WTC11 (cell line): ENCODE results near the gene DENND4A. TPM values are rescaled to one million over a fixed set of nuclear protein-coding genes. Genes with fewer than 3 reads are reported as not detected.

Experiments used
- ATAC-seq: fragments of 200-7000 bp; cut with Tn5 transposase; 2 replicates; pipeline ENCODE4 v1.10.0; 2021; ENCODE audit warnings: mild to moderate bottlenecking, moderate library complexity
- CTCF ChIA-PET: fragments of 300-600 bp; sonication (Branson Sonifier 250); formaldehyde crosslinking; loops from one replicate; lab custom pipeline; 2021; ENCODE audit warnings: antibody characterized with exemption; lab: Charles Lee
- POLR2A ChIA-PET: fragments of 350-600 bp; sonication (Branson Sonifier 250); formaldehyde crosslinking; loops from one replicate; lab custom pipeline; 2021; ENCODE audit warnings: antibody characterized with exemption; lab: Charles Lee
- DNase-seq: peaks from one replicate; pipeline ENCODE4 v3.0.0; 2021; ENCODE audit warnings: low spot score
- H3K27ac Mint-ChIP-seq: 2 replicates; pipeline ENCODE4 v1.8.0; 2021; ENCODE audit warnings: mixed read lengths
- H3K27me3 Mint-ChIP-seq: 2 replicates; pipeline ENCODE4 v1.8.0; 2021; ENCODE audit warnings: low read depth, mild to moderate bottlenecking, moderate library complexity, mixed read lengths
- H3K36me3 Mint-ChIP-seq: 2 replicates; pipeline ENCODE4 v1.8.0; 2021; ENCODE audit warnings: mixed read lengths
- H3K4me1 Mint-ChIP-seq: 2 replicates; pipeline ENCODE4 v1.8.0; 2022; ENCODE audit warnings: mixed read lengths
- H3K4me3 Mint-ChIP-seq: 2 replicates; pipeline ENCODE4 v1.8.0; 2021; ENCODE audit warnings: mild to moderate bottlenecking, moderate library complexity, mixed read lengths
- H3K9me3 Mint-ChIP-seq: 2 replicates; pipeline ENCODE4 v1.8.0; 2021; ENCODE audit warnings: mixed read lengths
- ATF3 ChIP-seq: sonication (generic); formaldehyde crosslinking; conservative IDR thresholded peaks from 2 replicates; pipeline ENCODE4 v1.8.1; 2022; ENCODE audit warnings: mild to moderate bottlenecking, missing genetic modification reagents
- ATF6 ChIP-seq: sonication (generic); formaldehyde crosslinking; IDR thresholded peaks from 2 replicates; pipeline ENCODE4 v1.8.1; 2023; ENCODE audit warnings: mild to moderate bottlenecking, missing genetic modification reagents
- CBFB ChIP-seq: sonication (generic); formaldehyde crosslinking; IDR thresholded peaks from 2 replicates; pipeline ENCODE4 v1.8.1; 2022; ENCODE audit warnings: mild to moderate bottlenecking, low read depth, missing genetic modification reagents
- FOXK1 ChIP-seq: sonication (generic); formaldehyde crosslinking; IDR thresholded peaks from 2 replicates; pipeline ENCODE4 v1.8.0; 2022; ENCODE audit warnings: mild to moderate bottlenecking, moderate library complexity, missing genetic modification reagents
- FOXP1 ChIP-seq: sonication (generic); formaldehyde crosslinking; IDR thresholded peaks from 2 replicates; pipeline ENCODE4 v1.8.0; 2022; ENCODE audit warnings: missing genetic modification reagents, mild to moderate bottlenecking, moderate library complexity, borderline replicate concordance
- GRHL2 ChIP-seq: fragments of 250-450 bp; sonication (Bioruptor Pico); IDR thresholded peaks from 2 replicates; pipeline ENCODE4 v1.8.0; 2022; ENCODE audit warnings: mild to moderate bottlenecking, moderate library complexity; ENCODE audit not compliant: insufficient replicate concordance, severe bottlenecking
- HMGA2 ChIP-seq: fragments of 250-450 bp; sonication (Bioruptor Pico); IDR thresholded peaks from 2 replicates; pipeline ENCODE4 v1.4.0; 2021; ENCODE audit warnings: mild to moderate bottlenecking, moderate library complexity
- IRF2 ChIP-seq: sonication (generic); formaldehyde crosslinking; IDR thresholded peaks from 2 replicates; pipeline ENCODE4 v1.8.0; 2022; ENCODE audit warnings: low read depth, missing genetic modification reagents, borderline replicate concordance
- JAZF1 ChIP-seq: fragments of 250-450 bp; sonication (Bioruptor Pico); IDR thresholded peaks from 2 replicates; pipeline ENCODE4 v1.9.0; 2021; ENCODE audit warnings: moderate library complexity, mild to moderate bottlenecking, inconsistent platforms
- MYBL2 ChIP-seq: sonication (generic); formaldehyde crosslinking; IDR thresholded peaks from 2 replicates; pipeline ENCODE4 v1.8.1; 2023; ENCODE audit warnings: mild to moderate bottlenecking, moderate library complexity, missing genetic modification reagents
- NR2C2 ChIP-seq: sonication (generic); formaldehyde crosslinking; IDR thresholded peaks from 2 replicates; pipeline ENCODE4 v1.8.0; 2022; ENCODE audit warnings: mild to moderate bottlenecking, missing genetic modification reagents
- SMAD3 ChIP-seq: sonication (generic); formaldehyde crosslinking; IDR thresholded peaks from 2 replicates; pipeline ENCODE4 v1.8.0; 2022; ENCODE audit warnings: missing genetic modification reagents, mild to moderate bottlenecking, borderline replicate concordance
- TEAD1 ChIP-seq: sonication (generic); formaldehyde crosslinking; IDR thresholded peaks from 2 replicates; pipeline ENCODE4 v1.8.0; 2022; ENCODE audit warnings: mild to moderate bottlenecking, missing genetic modification reagents
- USF1 ChIP-seq: sonication (generic); formaldehyde crosslinking; IDR thresholded peaks from 2 replicates; pipeline ENCODE4 v1.8.0; 2022; ENCODE audit warnings: mild to moderate bottlenecking, missing genetic modification reagents
- USF2 ChIP-seq: sonication (generic); formaldehyde crosslinking; IDR thresholded peaks from 2 replicates; pipeline ENCODE4 v1.8.1; 2023; ENCODE audit warnings: mild to moderate bottlenecking, missing genetic modification reagents, moderate library complexity
- ZNF219 ChIP-seq: sonication (generic); formaldehyde crosslinking; IDR thresholded peaks from 2 replicates; pipeline ENCODE4 v1.8.0; 2023; ENCODE audit warnings: missing genetic modification reagents, mild to moderate bottlenecking, borderline replicate concordance
- ZNF263 ChIP-seq: sonication (generic); formaldehyde crosslinking; IDR thresholded peaks from 2 replicates; pipeline ENCODE4 v1.8.1; 2022; ENCODE audit warnings: low read depth, mild to moderate bottlenecking, moderate library complexity, missing genetic modification reagents
- ZNF317 ChIP-seq: sonication (generic); formaldehyde crosslinking; IDR thresholded peaks from 2 replicates; pipeline ENCODE4 v1.8.1; 2023; ENCODE audit warnings: low read depth, mild to moderate bottlenecking, moderate library complexity, missing genetic modification reagents, borderline replicate concordance
- ZNF416 ChIP-seq: fragments of 250-450 bp; sonication (Bioruptor Pico); IDR thresholded peaks from 2 replicates; pipeline ENCODE4 v1.9.0; 2021; ENCODE audit warnings: mild to moderate bottlenecking, inconsistent platforms
- ZNF423 ChIP-seq: fragments of 250-450 bp; sonication (Bioruptor Pico); IDR thresholded peaks from 2 replicates; pipeline ENCODE4 v2.1.2; 2022; ENCODE audit warnings: mild to moderate bottlenecking, moderate library complexity
- ZNF532 ChIP-seq: fragments of 250-450 bp; sonication (Bioruptor Pico); IDR thresholded peaks from 2 replicates; pipeline ENCODE4 v1.9.0; 2021; ENCODE audit warnings: mild to moderate bottlenecking, borderline replicate concordance
- total RNA-seq: library from RNA; stranded (reverse); gene quantifications from 3 replicates; pipeline ENCODE4 v1.2.3, GENCODE V29; 2021
- TF ChIP-seq, protein P1 (sequence below): sonication (generic); formaldehyde crosslinking; IDR thresholded peaks from 2 replicates; pipeline ENCODE4 v1.8.1; 2023; ENCODE audit warnings: mild to moderate bottlenecking, missing genetic modification reagents
- TF ChIP-seq, protein P2 (sequence below): sonication (generic); formaldehyde crosslinking; IDR thresholded peaks from 2 replicates; pipeline ENCODE4 v1.8.0; 2022; ENCODE audit warnings: mild to moderate bottlenecking, missing genetic modification reagents
- TF ChIP-seq, protein P3 (sequence below): sonication (generic); formaldehyde crosslinking; IDR thresholded peaks from 2 replicates; pipeline ENCODE4 v1.8.1; 2023; ENCODE audit warnings: mild to moderate bottlenecking, missing genetic modification reagents, moderate library complexity

Gene DENND4A
- total RNA-seq, 1 experiment from 2014 or later: 5.7 TPM

DNA sequence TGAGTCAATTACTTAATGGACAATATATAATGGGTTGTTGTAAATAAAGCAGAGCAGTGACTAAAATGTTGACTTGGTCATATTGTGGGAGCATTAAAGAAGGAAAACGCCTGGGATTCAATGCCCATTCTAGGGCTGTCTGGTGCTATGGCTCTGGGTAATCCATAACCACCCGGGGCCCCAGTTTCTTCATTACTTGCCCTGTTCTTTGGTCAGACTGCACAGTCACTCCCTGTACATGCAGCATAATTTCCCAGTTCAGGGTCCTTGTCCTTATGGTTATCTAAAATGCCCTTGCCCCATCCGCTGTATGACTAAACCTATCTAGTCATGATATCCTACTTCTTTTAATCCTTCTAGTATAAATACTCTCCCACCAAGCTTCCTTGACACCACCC, 27.5 kb upstream of the DENND4A start (continued):
- TF ChIP-seq, protein P1, sequence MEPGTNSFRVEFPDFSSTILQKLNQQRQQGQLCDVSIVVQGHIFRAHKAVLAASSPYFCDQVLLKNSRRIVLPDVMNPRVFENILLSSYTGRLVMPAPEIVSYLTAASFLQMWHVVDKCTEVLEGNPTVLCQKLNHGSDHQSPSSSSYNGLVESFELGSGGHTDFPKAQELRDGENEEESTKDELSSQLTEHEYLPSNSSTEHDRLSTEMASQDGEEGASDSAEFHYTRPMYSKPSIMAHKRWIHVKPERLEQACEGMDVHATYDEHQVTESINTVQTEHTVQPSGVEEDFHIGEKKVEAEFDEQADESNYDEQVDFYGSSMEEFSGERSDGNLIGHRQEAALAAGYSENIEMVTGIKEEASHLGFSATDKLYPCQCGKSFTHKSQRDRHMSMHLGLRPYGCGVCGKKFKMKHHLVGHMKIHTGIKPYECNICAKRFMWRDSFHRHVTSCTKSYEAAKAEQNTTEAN (CRISPR knock-in tag): no peak
- no peak for TF ChIP-seq NR2C2
- no peak for TF ChIP-seq ATF3
- TF ChIP-seq ATF6: no peak
- TF ChIP-seq USF2 (CRISPR knock-in tag): no peak
- TF ChIP-seq FOXK1 (CRISPR knock-in tag): no peak
- no peak for TF ChIP-seq SMAD3 (CRISPR knock-in tag)
- TF ChIP-seq IRF2: no peak
- TF ChIP-seq, protein P2, sequence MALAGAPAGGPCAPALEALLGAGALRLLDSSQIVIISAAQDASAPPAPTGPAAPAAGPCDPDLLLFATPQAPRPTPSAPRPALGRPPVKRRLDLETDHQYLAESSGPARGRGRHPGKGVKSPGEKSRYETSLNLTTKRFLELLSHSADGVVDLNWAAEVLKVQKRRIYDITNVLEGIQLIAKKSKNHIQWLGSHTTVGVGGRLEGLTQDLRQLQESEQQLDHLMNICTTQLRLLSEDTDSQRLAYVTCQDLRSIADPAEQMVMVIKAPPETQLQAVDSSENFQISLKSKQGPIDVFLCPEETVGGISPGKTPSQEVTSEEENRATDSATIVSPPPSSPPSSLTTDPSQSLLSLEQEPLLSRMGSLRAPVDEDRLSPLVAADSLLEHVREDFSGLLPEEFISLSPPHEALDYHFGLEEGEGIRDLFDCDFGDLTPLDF: no peak
- TF ChIP-seq MYBL2 (CRISPR knock-in tag): no peak
- TF ChIP-seq, all 79 proteins: peak for 0

- POLR2A ChIA-PET: no interaction called here
- CTCF ChIA-PET: interaction anchor here (1.1 kb wide), 1 partner anchor 44 kb away, joined by 3 read pairs; no protein-coding TSS in a partner anchor
- H3K27me3 Mint-ChIP-seq: no peaks in the 10 kb centered on the region; the same call in 1 of the 2 replicates
- peaks cover 1% of the 10 kb centered on the region; the same call in 1 of the 2 replicates for H3K36me3 Mint-ChIP-seq
- no peak overlapping the region for H3K27ac Mint-ChIP-seq
- H3K4me3 Mint-ChIP-seq: no peak overlapping the region
- ATAC-seq (no peak), DNase-seq (no peak)
- H3K9me3 Mint-ChIP-seq: peaks cover 5% of the 10 kb centered on the region; the same call in 1 of the 2 replicates
- peaks cover 2% of the 10 kb centered on the region; the same call in 1 of the 2 replicates for H3K4me1 Mint-ChIP-seq
- no peak for TF ChIP-seq ZNF416 (CRISPR knock-in tag)
- TF ChIP-seq ZNF219: no peak
- TF ChIP-seq ZNF423 (CRISPR knock-in tag): no peak
- TF ChIP-seq ZNF317: no peak
- TF ChIP-seq SMAD3 (CRISPR knock-in tag): no peak
- TF ChIP-seq ZNF532 (CRISPR knock-in tag): no peak
- no peak for TF ChIP-seq USF1 (CRISPR knock-in tag)
- TF ChIP-seq, protein P3, sequence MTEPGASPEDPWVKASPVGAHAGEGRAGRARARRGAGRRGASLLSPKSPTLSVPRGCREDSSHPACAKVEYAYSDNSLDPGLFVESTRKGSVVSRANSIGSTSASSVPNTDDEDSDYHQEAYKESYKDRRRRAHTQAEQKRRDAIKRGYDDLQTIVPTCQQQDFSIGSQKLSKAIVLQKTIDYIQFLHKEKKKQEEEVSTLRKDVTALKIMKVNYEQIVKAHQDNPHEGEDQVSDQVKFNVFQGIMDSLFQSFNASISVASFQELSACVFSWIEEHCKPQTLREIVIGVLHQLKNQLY (CRISPR knock-in tag): no peak
- TF ChIP-seq HMGA2 (CRISPR knock-in tag): no peak
- no peak for TF ChIP-seq CBFB (CRISPR knock-in tag)
- no peak for TF ChIP-seq FOXK1 (CRISPR knock-in tag)
- TF ChIP-seq IRF2: no peak
- no peak for TF ChIP-seq JAZF1 (CRISPR knock-in tag)
- TF ChIP-seq GRHL2 (CRISPR knock-in tag): no peak
- TF ChIP-seq ZNF263 (CRISPR knock-in tag): no peak
- TF ChIP-seq TEAD1 (CRISPR knock-in tag): no peak
- no peak for TF ChIP-seq FOXP1
Measured at GRCh38 chr15:65818927-65819562, 27.0 kb upstream of the DENND4A start.
